LoVo (cell line): ENCODE results near the gene CDC25C.

Experiments used
- DNase-seq: peaks from one replicate; pipeline ENCODE4 v3.0.0-alpha.2; 2016; ENCODE audit warnings: low spot score

CDC25C gene

GRCh38 chr5:138331449-138332368, at the start of gene CDC25C:
TSS of gene CDC25C (minus strand) at chr5:138331804. CDS start at chr5:138331180, 624 bp downstream.
- peak; percentile 100 for DNase-seq

- DNase-seq, result no peak
Measured at GRCh38 chr5:138372653-138373052, 41.0 kb upstream of the CDC25C start.

GRCh38 chr5:138372225-138372624, 40.6 kb upstream of the CDC25C start:
- DNase-seq, result no peak

- DNase-seq, result no peak
Measured at GRCh38 chr5:138371454-138371853, 39.9 kb upstream of the CDC25C start.

GRCh38 chr5:138370537-138370936, 38.9 kb upstream of the CDC25C start:
- DNase-seq, result no peak

- DNase-seq, result no peak
Measured at GRCh38 chr5:138369706-138370105, 38.1 kb upstream of the CDC25C start.

- DNase-seq, result no peak
Measured at GRCh38 chr5:138369261-138369660, 37.7 kb upstream of the CDC25C start.

GRCh38 chr5:138366632-138367382, 35.2 kb upstream of the CDC25C start:
- DNase-seq, result no peak

GRCh38 chr5:138364576-138364975, 33.0 kb upstream of the CDC25C start:
- no peak for DNase-seq

- DNase-seq, result no peak
Measured at GRCh38 chr5:138360941-138361452, 29.4 kb upstream of the CDC25C start.

- no peak for DNase-seq
Measured at GRCh38 chr5:138359621-138360020, 28.0 kb upstream of the CDC25C start.

GRCh38 chr5:138354926-138355378, 23.3 kb upstream of the CDC25C start:
- no peak for DNase-seq

- no peak for DNase-seq
Measured at GRCh38 chr5:138354387-138354786, 22.8 kb upstream of the CDC25C start.

- no peak for DNase-seq
Measured at GRCh38 chr5:138353560-138354080, 22.0 kb upstream of the CDC25C start.

GRCh38 chr5:138352722-138353559, 21.3 kb upstream of the CDC25C start:
- peak; percentile 67 for DNase-seq

GRCh38 chr5:138352071-138352721, 20.6 kb upstream of the CDC25C start, which contains the start of gene KDM3B:
TSS of gene KDM3B (plus strand) at chr5:138352685. CDS start at chr5:138352796, 111 bp downstream.
- DNase-seq, result peak; percentile 94

GRCh38 chr5:138351517-138351916, 19.9 kb upstream of the CDC25C start:
- DNase-seq, result no peak

GRCh38 chr5:138351056-138351455, 19.5 kb upstream of the CDC25C start:
- no peak for DNase-seq

GRCh38 chr5:138350563-138350890, 18.9 kb upstream of the CDC25C start:
- DNase-seq, result no peak

- no peak for DNase-seq
Measured at GRCh38 chr5:138349852-138350562, 18.4 kb upstream of the CDC25C start.
